HG03575 (cell line): ENCODE results near the gene CDC25B.
"Not testable (repeated sequence)": the region's sequence is repeated elsewhere in the genome, so short reads cannot be mapped to it uniquely, and the experiment has no call there.

Source experiments
- ATAC-seq: cut with Tn5 transposase; IDR thresholded peaks from one replicate; pipeline ENCODE4 v1.9.1; 2021; ENCODE audit not compliant: unreplicated experiment, insufficient number of reproducible peaks, low FRiP score; ENCODE audit errors: extremely low read depth

Gene CDC25B

GRCh38 chr20:3783068-3783489, 13.0 kb upstream of the CDC25B start:
- no peak for ATAC-seq

DNA sequence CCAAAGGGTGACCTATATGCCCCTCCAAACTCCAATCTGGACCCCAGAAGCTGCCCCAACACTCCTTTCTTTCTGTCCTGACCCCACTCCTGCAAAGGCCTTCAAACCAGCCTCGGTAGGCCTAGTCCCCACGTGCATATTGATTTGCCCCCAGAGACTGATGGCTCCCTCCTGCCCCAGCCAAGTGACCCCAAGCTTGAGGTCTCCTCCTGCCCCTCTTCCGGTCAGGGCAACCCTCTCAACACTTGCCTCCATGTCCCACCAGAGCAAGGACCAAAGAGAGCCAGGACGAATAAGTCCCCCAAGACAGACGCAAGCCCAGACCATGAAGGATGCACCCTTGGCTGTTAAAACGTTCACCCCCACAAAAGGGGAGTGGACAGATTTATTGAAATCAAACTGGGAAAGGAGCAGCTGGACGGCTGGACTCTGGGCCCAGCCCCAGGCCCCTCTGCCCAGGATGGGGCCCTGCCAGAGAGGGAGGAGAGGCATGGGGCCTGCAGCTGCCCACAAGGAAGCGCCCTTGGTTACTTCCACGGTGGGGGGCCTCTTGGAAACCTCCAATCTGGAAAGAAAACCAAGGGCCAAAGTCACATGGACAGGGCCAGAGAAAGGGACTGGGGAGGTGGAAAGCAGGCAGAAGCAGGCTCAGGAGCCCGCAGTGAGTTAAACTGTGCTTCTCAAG, 12.5 kb upstream of the CDC25B start:
- no peak for ATAC-seq

DNA sequence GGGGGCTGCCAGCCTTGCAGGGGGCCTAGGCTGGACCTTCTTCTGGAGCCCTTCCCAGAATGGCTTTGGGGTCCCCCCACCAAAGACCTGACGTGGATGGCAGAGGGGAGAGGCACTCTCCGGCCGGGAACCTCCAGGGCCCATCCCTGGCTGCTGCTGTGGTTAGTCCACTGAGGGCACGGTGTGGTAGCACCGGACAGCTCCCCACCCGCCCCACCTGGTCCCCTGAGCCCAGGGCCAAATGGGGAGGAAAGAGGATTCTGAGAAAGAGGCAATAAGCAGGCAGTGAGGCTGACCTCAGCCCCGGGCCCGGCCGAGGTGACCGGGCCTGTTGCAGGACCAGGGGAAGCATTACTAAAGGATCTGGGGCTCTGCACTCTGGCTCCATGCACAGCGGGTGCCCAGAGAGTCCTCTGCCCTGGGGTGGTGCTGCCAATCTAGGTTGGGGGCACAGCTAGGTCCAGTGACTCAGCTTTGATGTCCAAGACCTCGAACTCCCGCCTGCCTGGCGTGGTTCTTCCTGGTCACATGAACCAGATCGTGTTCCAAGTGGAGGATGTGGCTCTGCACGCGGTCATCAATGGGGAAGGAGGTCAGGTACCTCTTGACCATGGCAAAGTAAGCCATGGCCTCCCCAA, 11.8 kb upstream of the CDC25B start:
- ATAC-seq = no peak

DNA sequence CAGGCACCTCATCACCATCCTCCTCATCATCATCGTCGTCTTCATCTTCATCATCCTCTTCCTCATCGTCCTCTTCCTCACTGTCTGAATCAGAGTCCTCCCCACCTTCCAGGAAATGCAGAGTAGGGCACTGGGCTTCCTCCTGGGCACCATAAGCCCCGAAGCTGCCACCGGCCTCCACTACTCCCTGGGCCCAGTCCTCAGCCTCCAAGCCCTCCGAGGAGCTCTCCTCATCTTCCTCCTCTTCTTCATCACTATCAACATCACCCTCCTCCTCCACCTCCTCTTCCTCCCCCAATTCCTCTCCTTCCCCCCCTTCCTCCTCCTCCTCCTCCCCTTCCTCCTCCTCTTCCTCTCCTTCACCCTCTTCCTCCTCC, 11.3 kb upstream of the CDC25B start:
- no peak for ATAC-seq

DNA sequence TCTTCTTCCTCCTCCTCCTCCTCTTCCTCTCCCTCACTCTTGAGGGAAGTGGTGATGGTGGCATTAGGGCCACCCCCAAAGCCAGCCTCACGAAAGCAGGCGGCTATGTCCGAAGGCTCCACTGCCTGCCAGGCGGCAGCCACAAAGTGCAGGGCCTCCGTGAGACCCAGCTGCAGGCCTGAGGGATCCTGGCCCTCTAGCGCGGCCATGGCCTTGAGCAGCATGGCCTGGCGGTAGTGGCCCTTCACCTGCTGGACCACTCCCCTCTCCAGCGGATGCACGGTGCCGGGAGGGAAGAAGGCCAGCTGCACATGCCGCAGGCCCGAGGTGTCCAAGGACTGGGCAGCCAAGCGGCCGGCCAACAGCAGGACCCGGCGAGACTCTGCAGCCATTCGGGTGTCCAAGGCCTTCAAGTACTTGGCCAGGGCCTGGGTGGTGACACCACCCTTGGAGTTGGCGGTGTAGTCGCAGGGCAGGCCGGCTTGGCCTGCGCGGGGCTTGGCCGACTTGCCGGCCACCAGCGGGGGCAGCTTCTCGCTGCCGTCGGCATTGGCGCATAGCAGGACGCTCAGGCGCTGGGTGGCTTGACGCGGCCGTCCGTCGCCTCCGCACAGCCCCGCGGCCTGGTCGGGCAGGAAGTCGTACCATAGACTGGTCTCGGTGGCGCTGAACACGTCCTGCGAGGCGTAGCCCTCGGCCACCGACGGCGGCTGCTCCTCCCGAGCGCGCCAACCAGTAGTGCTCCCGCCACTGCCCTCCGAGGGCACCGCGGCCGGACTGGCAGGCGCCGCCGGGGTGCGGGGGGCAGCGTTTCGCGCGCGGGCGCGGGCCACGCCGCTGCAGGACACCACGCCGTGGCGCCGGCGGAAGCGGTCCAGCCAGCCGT, 10.6 kb upstream of the CDC25B start:
- no peak for ATAC-seq

DNA sequence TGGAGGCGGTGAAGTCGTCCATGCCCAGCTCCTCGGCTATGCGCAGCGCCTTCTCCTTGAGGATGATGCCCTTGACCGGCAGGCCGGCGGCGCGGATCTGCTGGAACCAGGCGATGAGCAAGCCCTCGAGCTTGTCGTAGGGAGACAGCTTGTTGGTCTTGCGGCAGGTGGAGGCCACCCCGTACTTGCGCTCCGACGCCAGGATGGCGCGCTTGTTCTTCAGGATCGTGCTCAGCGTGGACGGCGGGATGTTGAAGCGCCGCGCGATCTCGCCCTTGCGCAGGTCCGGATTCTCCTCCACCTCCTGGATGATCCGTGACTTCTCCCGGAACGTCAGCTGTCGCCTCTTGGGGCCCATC, 10.0 kb upstream of the CDC25B start:
- ATAC-seq = no peak

- no peak for ATAC-seq
Measured at GRCh38 chr20:3786665-3787323, 9.3 kb upstream of the CDC25B start, which contains the start of gene CENPB. TSS of gene CENPB (minus strand) at chr20:3786740. CDS start at chr20:3786483, 257 bp downstream.

DNA sequence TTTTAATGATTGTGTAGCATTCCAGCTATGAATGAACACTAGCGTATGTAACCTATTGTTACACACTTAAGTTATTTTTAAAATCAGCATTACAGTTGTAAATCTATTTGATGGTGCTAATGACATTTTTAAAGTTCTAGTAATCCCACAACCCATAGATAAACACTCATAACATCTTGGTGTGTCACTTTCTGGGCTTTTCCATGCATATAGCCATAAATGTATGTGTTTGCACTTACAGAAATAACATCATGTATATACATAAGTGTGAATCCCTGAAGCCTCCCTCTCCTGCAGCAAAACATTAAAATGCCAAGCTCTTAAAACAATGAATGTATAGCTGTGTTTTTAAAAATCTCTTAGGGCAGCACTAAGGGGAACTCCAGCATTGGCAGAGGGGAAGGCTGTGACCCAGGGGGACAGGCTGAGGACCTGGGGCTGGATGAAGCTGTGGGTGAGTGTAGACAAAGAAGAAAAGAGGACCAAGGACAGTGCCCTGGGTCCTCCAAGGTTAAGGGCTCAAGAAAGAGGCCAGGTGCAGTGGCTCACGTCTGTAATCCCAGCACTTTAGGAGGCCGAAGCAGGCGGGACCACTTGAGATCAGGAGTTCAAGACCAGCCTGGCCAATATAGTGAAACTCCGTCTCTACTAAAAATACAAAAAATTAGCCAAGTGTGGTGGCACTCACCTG, 8.6 kb upstream of the CDC25B start:
- ATAC-seq = no peak

DNA sequence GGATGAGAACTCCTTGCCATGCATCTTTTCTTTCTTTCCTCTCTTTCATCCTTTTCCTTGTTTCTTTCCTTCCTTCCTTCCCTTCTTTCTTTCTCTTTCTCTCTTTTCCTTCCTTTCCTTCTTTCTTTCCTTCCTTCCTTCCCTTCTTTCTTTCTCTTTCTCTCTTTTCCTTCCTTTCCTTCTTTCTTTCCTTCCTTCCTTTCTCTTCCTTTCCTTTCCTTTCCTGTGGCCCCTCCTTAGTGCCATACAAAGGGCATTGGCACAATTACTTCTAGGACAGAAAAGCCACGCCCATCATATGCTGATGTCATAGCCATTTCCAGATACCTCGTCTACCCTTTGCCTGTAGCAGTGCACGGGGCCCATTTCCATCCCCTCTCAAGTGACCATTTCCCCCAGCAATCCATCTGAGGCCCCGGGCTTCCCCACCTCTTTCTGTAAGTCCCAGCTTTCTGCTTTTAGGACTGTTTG, 7.4 kb upstream of the CDC25B start:
- ATAC-seq = no peak

- not testable (repeated sequence) for ATAC-seq
Measured at GRCh38 chr20:3789201-3789600, 6.9 kb upstream of the CDC25B start.

DNA sequence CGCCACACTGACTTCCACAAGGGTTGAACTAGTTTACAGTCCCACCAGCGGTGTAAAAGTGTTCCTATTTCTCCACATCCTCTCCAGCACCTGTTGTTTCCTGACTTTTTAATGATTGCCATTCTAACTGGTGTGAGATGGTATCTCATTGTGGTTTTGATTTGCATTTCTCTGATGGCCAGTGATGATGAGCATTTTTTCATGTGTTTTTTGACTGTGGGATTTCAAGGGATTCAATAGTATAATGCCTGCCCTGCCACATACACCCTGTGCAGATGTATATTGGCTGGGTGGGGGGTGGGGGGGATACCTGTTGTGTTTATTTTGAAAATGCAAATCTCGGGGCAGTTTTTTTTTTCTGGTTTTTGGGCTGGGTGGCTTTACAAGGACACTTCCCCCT, 1.9 kb upstream of the CDC25B start:
- ATAC-seq = not testable (repeated sequence)

DNA sequence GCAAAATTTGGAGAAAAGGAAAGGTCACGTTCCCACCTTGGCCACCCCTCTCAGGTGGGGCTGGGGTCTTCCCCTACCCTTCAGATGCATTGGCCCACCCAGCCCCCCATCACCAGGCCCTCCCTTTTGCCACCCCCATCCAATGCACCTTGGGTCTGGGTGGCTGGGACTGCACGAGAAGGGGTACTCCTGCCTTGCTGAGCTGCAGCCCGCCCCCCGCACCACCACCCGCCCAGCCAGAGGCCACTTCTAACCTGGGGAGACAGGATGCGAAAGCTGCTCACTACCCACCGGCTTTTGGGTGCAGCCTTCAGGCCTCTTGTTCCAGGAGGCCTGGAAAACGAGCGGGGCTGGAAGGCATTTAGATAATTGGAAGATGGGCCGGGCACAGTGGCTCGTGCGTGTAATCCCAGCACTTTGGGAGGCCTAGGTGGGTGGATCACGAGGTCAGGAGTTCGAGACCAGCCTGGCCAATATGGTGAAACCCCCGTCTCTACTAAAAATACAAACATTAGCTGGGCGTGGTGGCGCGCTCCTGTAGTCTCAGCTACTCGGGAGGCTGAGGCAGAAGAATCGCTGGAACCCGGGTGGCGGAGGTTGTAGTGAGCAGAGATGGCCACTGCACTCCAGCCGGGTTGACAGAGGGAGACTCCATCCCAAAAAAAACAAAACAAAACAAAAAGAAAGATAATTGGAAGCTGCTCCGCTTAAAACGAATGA, 1.2 kb upstream of the CDC25B start:
- ATAC-seq = no peak

- no peak for ATAC-seq
Measured at GRCh38 chr20:3796477-3797225, 541 bp downstream of the CDC25B start.

GRCh38 chr20:3797226-3797545, 1.1 kb downstream of the CDC25B start:
- ATAC-seq = no peak

DNA sequence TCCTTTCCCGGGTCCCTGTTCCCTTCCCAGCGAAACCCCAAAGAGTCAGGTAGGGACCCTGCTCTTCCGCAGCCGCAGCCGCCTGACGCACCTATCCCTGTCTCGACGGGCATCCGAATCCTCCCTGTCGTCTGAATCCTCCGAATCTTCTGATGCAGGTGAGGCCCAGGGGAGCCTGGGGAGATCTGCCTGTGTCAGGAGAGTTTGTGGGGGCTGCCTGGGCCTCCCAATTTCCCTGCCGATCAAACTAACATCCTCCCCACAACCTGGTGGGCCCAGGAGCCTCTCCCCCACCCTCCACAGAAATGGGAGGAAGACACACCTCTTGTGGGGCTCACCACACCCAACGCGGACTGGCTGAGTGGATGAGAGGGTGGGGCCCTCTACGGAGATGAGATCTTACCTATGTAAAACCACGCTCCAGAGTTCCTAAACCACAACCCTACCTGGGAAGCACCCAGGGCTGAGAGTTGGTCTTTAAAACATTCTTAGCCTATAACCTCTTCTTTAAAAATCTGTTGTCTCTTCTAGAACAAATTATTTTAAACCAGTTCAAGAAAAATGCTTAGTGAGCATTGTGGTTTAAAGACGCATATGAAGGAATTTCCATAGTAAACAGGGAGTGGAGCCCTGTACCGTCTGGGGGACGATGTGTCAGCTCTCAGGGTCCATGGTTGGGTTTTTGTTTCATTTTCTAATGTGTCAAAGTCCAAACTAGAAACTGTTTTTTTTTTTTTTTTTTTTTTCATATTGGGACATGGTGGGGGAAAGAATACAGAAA, 1.7 kb downstream of the CDC25B start:
- ATAC-seq = no peak

DNA sequence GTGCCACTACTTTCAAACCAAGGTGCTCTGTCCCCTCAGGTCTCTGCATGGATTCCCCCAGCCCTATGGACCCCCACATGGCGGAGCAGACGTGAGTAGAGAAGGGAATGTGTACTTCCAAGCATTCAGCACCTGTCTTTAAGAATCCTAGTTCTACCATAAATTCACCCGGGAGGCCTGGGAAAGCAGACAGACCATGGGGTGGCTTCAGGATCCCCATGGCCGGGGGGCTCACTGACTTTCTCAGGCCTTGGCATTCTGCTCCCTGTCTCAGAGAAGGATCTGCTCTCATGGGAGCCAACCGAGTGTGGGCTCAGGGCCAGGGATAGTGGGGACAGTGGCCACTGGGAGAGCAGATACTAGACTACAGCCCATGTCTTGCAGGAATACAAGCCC, 2.3 kb downstream of the CDC25B start:
- ATAC-seq = no peak

DNA sequence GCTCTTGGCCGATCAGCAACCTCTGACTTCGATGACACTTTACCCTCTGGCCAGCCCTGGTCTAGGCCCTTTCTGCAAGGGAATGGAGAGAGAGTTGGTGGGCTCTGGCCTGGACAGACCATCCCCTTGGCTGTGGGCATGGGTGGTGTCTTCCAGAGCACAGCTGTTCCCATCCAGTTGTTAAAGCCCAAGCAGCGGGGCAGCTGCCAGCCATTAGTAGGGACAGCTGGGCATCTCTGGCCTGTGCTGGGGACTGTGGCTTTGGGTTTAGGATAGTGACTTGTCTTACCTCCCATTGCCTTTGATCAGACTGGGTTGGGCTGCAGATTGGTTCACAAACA, 2.8 kb downstream of the CDC25B start:
- ATAC-seq = no peak
